Prostate gland (tissue), 2 donors: ENCODE results near the gene M1AP. TPM values are rescaled to one million over a fixed set of nuclear protein-coding genes. Genes with fewer than 3 reads are reported as not detected.
"Not testable (repeated sequence)": the region's sequence is repeated elsewhere in the genome, so short reads cannot be mapped to it uniquely, and the experiment has no call there.

ENCODE experiments used
- DNase-seq: peaks from one replicate; pipeline ENCODE4 v3.0.0-alpha.2; 2019; ENCODE audit warnings: low spot score
- H3K27ac ChIP-seq, 2 donors: fragments of 200-600 bp; sonication (generic); 2 replicates each; pipeline ENCODE4 v1.5.1; 2017 to 2019
- H3K27me3 ChIP-seq: fragments of 200-600 bp; sonication (generic); replicated peaks from 2 replicates; pipeline ENCODE4 v1.5.1; 2019; ENCODE audit not compliant: insufficient read depth
- H3K36me3 ChIP-seq, 2 donors: fragments of 200-600 bp; sonication (generic); 1 replicate in 1 of 2; 2 replicates in 1 of 2; pipeline versions ENCODE4 v1.5.1 to v1.8.1; 2017 to 2019
- H3K4me1 ChIP-seq: fragments of 200-600 bp; sonication (generic); replicated peaks from 2 replicates; pipeline ENCODE4 v1.5.1; 2019
- H3K4me3 ChIP-seq, 2 donors: fragments of 200-600 bp; sonication (generic); 2 replicates each; pipeline ENCODE4 v1.5.1; 2017 to 2019
- H3K9me3 ChIP-seq: fragments of 200-600 bp; sonication (generic); 2 replicates; pipeline ENCODE4 v1.5.1; 2017
- CTCF ChIP-seq, 4 experiments: fragments of 200-600 bp in 2 of 4; fragments of 450-650 bp in 2 of 4; sonication (generic) in 2 of 4; IDR thresholded peaks; 1 replicate in 3 of 4; 2 replicates in 1 of 4; pipeline ENCODE4 v1.5.1; 2016 to 2019; ENCODE audit warnings: antibody characterized with exemption in 4 of 4, mild to moderate bottlenecking in 2 of 4, moderate library complexity in 2 of 4
- POLR2A ChIP-seq: fragments of 450-650 bp; IDR thresholded peaks from one replicate; pipeline ENCODE4 v1.6.1; 2016; ENCODE audit warnings: antibody characterized with exemption, mild to moderate bottlenecking
- POLR2AphosphoS5 ChIP-seq: sonication (generic); formaldehyde crosslinking; IDR thresholded peaks from one replicate; pipeline ENCODE4 v1.6.1; 2017; ENCODE audit warnings: antibody characterized with exemption
- WGBS: methylation state at CpG from one replicate; pipeline ENCODE4 v1.1.5; 2018; 5-methylcytosine and 5-hydroxymethylcytosine counted together
- intact Hi-C: fragments of 100-400 bp; cut with DNase I; formaldehyde crosslinking; loops from one replicate; pipeline ENCODE4 v1.14.2; 2022
- total RNA-seq, 2 donors: library from RNA; depleted of rRNA; stranded (reverse); fragments of >200 nt; gene quantifications; one replicate each; pipeline ENCODE4 v1.1.0, GENCODE V29; 2016

M1AP gene
- total RNA-seq, 2 donors from 2014 or later = 0.18 to 10.9 TPM

DNA sequence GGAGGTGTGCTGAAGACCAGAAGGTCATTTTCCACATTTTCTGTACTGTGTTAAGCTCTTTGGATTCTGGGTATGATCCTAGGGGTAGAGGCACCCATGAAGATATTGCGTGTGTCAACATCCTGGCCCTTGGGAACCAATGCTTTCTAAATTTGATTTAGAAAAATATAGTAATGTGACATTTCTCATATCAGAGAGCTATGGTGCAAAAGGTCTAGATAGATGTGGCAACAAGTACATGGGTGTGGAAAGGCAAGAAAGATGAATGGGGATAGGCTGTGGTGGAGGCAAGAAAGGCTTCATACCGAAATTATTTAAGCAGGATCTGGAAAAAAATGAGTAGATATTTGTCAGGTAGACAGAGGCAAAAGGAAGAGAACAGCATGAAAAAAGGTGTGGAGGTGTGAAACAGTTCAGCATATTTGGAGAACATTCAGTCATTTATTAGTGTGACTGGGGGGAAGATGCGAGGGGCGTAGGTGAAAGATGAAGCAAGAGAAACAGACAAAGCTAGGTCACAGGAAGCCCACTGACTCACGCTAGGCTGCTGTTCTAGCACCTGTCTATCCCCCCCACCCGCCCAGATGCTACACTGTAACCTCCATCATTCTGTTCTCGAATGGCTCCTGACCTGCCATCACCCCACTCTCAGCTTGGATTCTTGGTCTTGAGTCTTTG is 81.9 kb downstream of the M1AP start:
- intact Hi-C loops = no loop called here
- no peak overlapping the region for H3K4me3 ChIP-seq
- no peaks in the 10 kb centered on the region for H3K27me3 ChIP-seq
- no peak overlapping the region for H3K27ac ChIP-seq
- 73% methylated on average over 7 of the region's 7 CpGs for WGBS
- H3K9me3 ChIP-seq = no peaks in the 10 kb centered on the region
- H3K36me3 ChIP-seq = no peaks in the 10 kb centered on the region
- no peaks in the 10 kb centered on the region for H3K4me1 ChIP-seq
- no peak for DNase-seq
- TF ChIP-seq POLR2A (no peak), POLR2AphosphoS5 (no peak), CTCF (IDR thresholded peaks at IDR 0.05) (no peak)

GRCh38 chr2:74564222-74564621 is 83.9 kb downstream of the M1AP start:
- Histone ChIP-seq H3K9me3 (no peaks in the 10 kb centered on the region), H3K4me1 (no peaks in the 10 kb centered on the region), H3K36me3 (no peaks in the 10 kb centered on the region), H3K27me3 (no peaks in the 10 kb centered on the region), H3K4me3 (no peak overlapping the region), H3K27ac (no peak overlapping the region)
- no peak for TF ChIP-seq POLR2A
- no peak for TF ChIP-seq POLR2AphosphoS5
- TF ChIP-seq CTCF (IDR thresholded peaks at IDR 0.05) = no peak
- DNase-seq = no peak
- 74% methylated on average over 5 of the region's 5 CpGs for WGBS
- intact Hi-C loops = no loop called here

DNA sequence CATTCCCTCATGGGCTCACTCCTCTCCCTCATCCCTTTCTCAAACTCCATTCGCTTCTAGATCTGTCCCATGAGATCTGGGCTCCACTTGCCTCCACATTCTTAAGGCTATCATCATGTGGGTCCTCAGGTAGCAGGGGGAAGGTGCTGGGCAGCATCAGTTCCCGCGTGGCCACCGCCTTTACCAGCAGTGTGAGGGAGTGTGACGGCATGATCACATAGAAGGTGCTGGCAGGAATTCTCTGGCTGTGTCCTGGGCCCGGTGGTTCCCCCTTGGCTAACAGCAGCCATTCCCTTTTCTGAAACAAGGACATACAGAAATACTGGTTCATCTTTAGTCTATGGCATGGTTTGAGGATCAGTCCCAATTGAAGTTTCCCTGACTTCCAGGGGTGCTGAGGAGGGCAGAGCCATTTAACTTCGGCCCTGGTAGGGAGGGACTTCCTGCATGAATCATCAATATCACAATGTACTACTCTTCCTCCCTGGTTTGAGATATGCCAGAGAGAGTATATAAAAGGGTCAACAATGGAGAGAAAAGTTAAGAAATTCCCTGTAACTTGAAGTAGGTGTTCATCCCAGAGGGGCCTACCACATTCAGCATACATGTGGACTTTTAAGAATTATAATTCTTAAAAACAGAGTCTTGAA is 85.9 kb downstream of the M1AP start:
- no peaks in the 10 kb centered on the region for H3K9me3 ChIP-seq
- no peak overlapping the region for H3K27ac ChIP-seq
- TF ChIP-seq POLR2AphosphoS5 = no peak
- intact Hi-C loops = no loop called here
- no peaks in the 10 kb centered on the region for H3K27me3 ChIP-seq
- WGBS = 88% methylated on average over 7 of the region's 7 CpGs
- DNase-seq = no peak
- no peaks in the 10 kb centered on the region for H3K4me1 ChIP-seq
- H3K36me3 ChIP-seq = no peaks in the 10 kb centered on the region
- H3K4me3 ChIP-seq = no peak overlapping the region

- H3K4me3 ChIP-seq, H3K4me1 ChIP-seq, intact Hi-C loops, H3K27ac ChIP-seq, DNase-seq, H3K36me3 ChIP-seq, H3K9me3 ChIP-seq, H3K27me3 ChIP-seq: not testable (repeated sequence)
- 93% methylated on average over 1 of the region's 1 CpG for WGBS
Observed at GRCh38 chr2:74561022-74561421, 87.1 kb downstream of the M1AP start.

- no peak overlapping the region for H3K4me3 ChIP-seq
- H3K27ac ChIP-seq = no peak overlapping the region
- H3K27me3 ChIP-seq = no peaks in the 10 kb centered on the region
- no peak for DNase-seq
- TF ChIP-seq POLR2A (no peak), CTCF (IDR thresholded peaks at IDR 0.05) (no peak)
- intact Hi-C loops = no loop called here
- WGBS = 75% methylated on average over 6 of the region's 6 CpGs
- H3K9me3 ChIP-seq = no peaks in the 10 kb centered on the region
- no peaks in the 10 kb centered on the region for H3K4me1 ChIP-seq
- H3K36me3 ChIP-seq = no peaks in the 10 kb centered on the region
Observed at GRCh38 chr2:74560591-74560990, 87.5 kb downstream of the M1AP start.

- Histone ChIP-seq H3K9me3 (no peaks in the 10 kb centered on the region), H3K4me1 (no peaks in the 10 kb centered on the region), H3K27me3 (no peaks in the 10 kb centered on the region), H3K27ac (no peak overlapping the region), H3K4me3 (no peak overlapping the region), H3K36me3 (no peaks in the 10 kb centered on the region)
- 29% methylated on average over 5 of the region's 5 CpGs for WGBS
- TF ChIP-seq CTCF (IDR thresholded peaks at IDR 0.05) (no peak), POLR2A (no peak), POLR2AphosphoS5 (no peak)
- intact Hi-C loops = no loop called here
- DNase-seq = no peak
Observed at GRCh38 chr2:74559912-74560311, 88.2 kb downstream of the M1AP start.
